Nephron (organoid): ENCODE data around the gene COPB1.

Source experiments
- H3K27ac Mint-ChIP-seq, 3 experiments: 2 replicates each; pipeline ENCODE4 v1.8.0; 2020; ENCODE audit warnings: mixed read lengths in 3 of 3, mild to moderate bottlenecking in 2 of 3, moderate library complexity in 1 of 3
- H3K27me3 Mint-ChIP-seq: 2 replicates; pipeline ENCODE4 v1.8.0; 2021; ENCODE audit warnings: low read depth, mild to moderate bottlenecking, moderate library complexity, mixed read lengths
- H3K36me3 Mint-ChIP-seq: 2 replicates; pipeline ENCODE4 v1.8.0; 2020; ENCODE audit warnings: low read depth, mixed read lengths
- H3K4me1 Mint-ChIP-seq: 2 replicates; pipeline ENCODE4 v1.8.0; 2020; ENCODE audit warnings: mixed read lengths
- H3K4me3 Mint-ChIP-seq, 3 experiments: 2 replicates each; pipeline ENCODE4 v1.8.0; 2020; ENCODE audit warnings: mild to moderate bottlenecking in 3 of 3, mixed read lengths in 3 of 3, moderate library complexity in 2 of 3
- H3K9me3 Mint-ChIP-seq: 2 replicates; pipeline ENCODE4 v1.8.0; 2020; ENCODE audit warnings: mixed read lengths
- CTCF ChIP-seq, 3 experiments: fragments of 200-600 bp; sonication (generic); IDR thresholded peaks; one replicate each; pipeline ENCODE4 v1.5.0; 2021; ENCODE audit warnings: antibody characterized with exemption in 3 of 3; ENCODE audit not compliant: unreplicated experiment in 3 of 3

The COPB1 gene

GRCh38 chr11:14500181-14500651 is 605 bp upstream of the COPB1 start:
- Mint-ChIP-seq H3K4me1 (peaks cover 31% of the 10 kb centered on the region), H3K36me3 (peaks cover 50% of the 10 kb centered on the region), H3K9me3 (no peaks in the 10 kb centered on the region), H3K4me3 (peak overlapping the region; percentile 97 to 100 (median 99)), H3K27me3 (no peaks in the 10 kb centered on the region), H3K27ac (peak overlapping the region; percentile 97 to 98 (median 97))
- no peak for TF ChIP-seq CTCF (IDR thresholded peaks at IDR 0.05; ENCODE audit: unreplicated experiment in 3 of 3)

- no peak for TF ChIP-seq CTCF (IDR thresholded peaks at IDR 0.05; ENCODE audit: unreplicated experiment in 3 of 3)
- H3K4me3 Mint-ChIP-seq = peak overlapping the region; percentile 97 to 100 (median 99)
- peaks cover 51% of the 10 kb centered on the region for H3K36me3 Mint-ChIP-seq
Measured at GRCh38 chr11:14499178-14499559, 442 bp downstream of the COPB1 start.

GRCh38 chr11:14480716-14481115 is 18.9 kb downstream of the COPB1 start:
- no peak overlapping the region for H3K27ac Mint-ChIP-seq
- H3K4me1 Mint-ChIP-seq = no peaks in the 10 kb centered on the region
- H3K27me3 Mint-ChIP-seq = no peaks in the 10 kb centered on the region
- TF ChIP-seq CTCF (IDR thresholded peaks at IDR 0.05; ENCODE audit: unreplicated experiment in 3 of 3) = no peak
- H3K36me3 Mint-ChIP-seq = peaks cover 64% of the 10 kb centered on the region
- no peaks in the 10 kb centered on the region for H3K9me3 Mint-ChIP-seq
- H3K4me3 Mint-ChIP-seq = no peak overlapping the region

More at GRCh38 chr11:14499178-14499559, 442 bp downstream of the COPB1 start:
- Mint-ChIP-seq H3K9me3 (no peaks in the 10 kb centered on the region), H3K27me3 (no peaks in the 10 kb centered on the region), H3K4me1 (peaks cover 31% of the 10 kb centered on the region), H3K27ac (peak overlapping the region; percentile 97 to 98 (median 97))

- Mint-ChIP-seq H3K36me3 (peaks cover 81% of the 10 kb centered on the region), H3K4me3 (no peak overlapping the region), H3K4me1 (no peaks in the 10 kb centered on the region), H3K9me3 (no peaks in the 10 kb centered on the region), H3K27ac (no peak overlapping the region), H3K27me3 (no peaks in the 10 kb centered on the region)
- TF ChIP-seq CTCF (IDR thresholded peaks at IDR 0.05; ENCODE audit: unreplicated experiment in 3 of 3) = no peak
Measured at GRCh38 chr11:14471127-14471526, 28.5 kb downstream of the COPB1 start.

- TF ChIP-seq CTCF (IDR thresholded peaks at IDR 0.05; ENCODE audit: unreplicated experiment in 3 of 3) = no peak
- H3K36me3 Mint-ChIP-seq = peaks cover 42% of the 10 kb centered on the region
- no peaks in the 10 kb centered on the region for H3K4me1 Mint-ChIP-seq
- no peaks in the 10 kb centered on the region for H3K9me3 Mint-ChIP-seq
- no peak overlapping the region for H3K27ac Mint-ChIP-seq
- H3K4me3 Mint-ChIP-seq = no peak overlapping the region
- H3K27me3 Mint-ChIP-seq = no peaks in the 10 kb centered on the region
Measured at GRCh38 chr11:14463623-14464022, 36.0 kb downstream of the COPB1 start.

GRCh38 chr11:14460147-14460546 is 39.5 kb downstream of the COPB1 start:
- Mint-ChIP-seq H3K27me3 (no peaks in the 10 kb centered on the region), H3K36me3 (peaks cover 48% of the 10 kb centered on the region), H3K4me1 (no peaks in the 10 kb centered on the region)

More at GRCh38 chr11:14460147-14460546, 39.5 kb downstream of the COPB1 start:
- H3K9me3 Mint-ChIP-seq = no peaks in the 10 kb centered on the region
- no peak for TF ChIP-seq CTCF (IDR thresholded peaks at IDR 0.05; ENCODE audit: unreplicated experiment in 3 of 3)
- H3K27ac Mint-ChIP-seq = no peak overlapping the region
- no peak overlapping the region for H3K4me3 Mint-ChIP-seq
